ENCODE data around the gene TPRA1.

TPRA1 gene

DNA sequence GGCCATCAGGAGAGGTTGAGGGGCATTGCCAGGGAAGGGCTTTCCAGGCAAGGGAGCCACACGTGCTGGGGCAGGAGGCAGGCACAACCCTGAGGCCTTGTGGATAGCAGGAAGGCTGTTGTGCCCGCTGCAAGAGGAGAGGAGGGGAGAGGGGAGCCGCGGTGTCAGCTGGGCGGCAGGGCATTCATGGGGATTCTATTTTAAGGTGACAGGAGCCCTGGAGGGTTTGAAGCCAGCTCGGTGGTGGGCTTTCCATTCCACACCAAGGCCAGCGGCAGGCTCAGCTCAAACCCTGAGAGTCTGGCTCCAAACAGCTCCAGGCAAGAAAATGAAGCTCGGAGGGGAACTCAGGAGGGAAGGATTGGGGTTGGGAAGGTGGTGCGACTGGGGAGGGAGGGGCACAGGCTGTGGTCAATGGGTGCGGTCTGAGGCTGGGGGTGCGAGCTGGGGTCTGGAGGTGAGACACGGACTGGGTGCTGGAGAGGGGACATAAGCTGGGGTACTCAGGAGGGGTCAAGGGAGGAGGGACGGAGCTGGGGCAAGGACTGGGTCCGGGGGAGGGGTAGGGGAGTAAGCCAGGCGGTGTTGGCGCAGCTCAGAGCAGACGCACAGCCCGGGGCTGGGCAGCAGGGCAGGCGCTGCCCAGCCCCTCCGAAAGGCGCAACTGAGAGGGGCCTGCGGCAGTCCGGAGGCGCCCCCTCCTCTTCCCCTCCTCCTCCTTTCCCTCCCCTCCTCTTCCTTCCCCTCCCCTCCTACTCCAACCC is 43.4 kb downstream of the TPRA1 start:
- no peak overlapping the region for H3K4me3 Mint-ChIP-seq
- no peak overlapping the region for H3K27ac Mint-ChIP-seq
- ATAC-seq (no peak), DNase-seq (no peak)
- no peaks in the 10 kb centered on the region for H3K36me3 Mint-ChIP-seq (ENCODE audit: low read depth)
- H3K4me1 Mint-ChIP-seq = peaks cover 7% of the 10 kb centered on the region
- H3K27me3 Mint-ChIP-seq = no peaks in the 10 kb centered on the region
- H3K9me3 Mint-ChIP-seq = no peaks in the 10 kb centered on the region

DNA sequence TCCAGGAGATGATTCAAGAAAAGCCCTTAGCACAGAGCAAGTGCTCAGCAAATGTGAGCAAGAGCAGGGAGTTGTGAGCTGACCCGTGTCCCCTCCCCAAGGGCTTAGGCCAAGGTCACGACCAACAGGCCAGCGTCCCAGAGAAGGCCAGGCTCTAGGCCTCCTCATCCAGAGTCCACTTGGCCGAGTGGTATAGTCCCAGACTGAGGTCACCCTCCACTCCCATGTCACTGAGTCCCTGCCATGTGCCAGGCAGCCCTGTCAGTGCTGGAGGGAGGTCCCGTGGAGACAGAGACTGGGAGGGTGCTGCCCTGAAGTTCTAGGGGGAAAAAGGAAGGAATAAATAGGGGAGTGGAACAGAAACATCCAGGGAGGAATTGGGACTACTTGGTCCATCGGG is 44.0 kb downstream of the TPRA1 start:
- H3K27me3 Mint-ChIP-seq = no peaks in the 10 kb centered on the region
- H3K36me3 Mint-ChIP-seq (ENCODE audit: low read depth) = no peaks in the 10 kb centered on the region
- peaks cover 7% of the 10 kb centered on the region for H3K4me1 Mint-ChIP-seq
- H3K4me3 Mint-ChIP-seq = no peak overlapping the region
- H3K9me3 Mint-ChIP-seq = no peaks in the 10 kb centered on the region
- DNase-seq (no peak), ATAC-seq (no peak)
- H3K27ac Mint-ChIP-seq = no peak overlapping the region

DNA sequence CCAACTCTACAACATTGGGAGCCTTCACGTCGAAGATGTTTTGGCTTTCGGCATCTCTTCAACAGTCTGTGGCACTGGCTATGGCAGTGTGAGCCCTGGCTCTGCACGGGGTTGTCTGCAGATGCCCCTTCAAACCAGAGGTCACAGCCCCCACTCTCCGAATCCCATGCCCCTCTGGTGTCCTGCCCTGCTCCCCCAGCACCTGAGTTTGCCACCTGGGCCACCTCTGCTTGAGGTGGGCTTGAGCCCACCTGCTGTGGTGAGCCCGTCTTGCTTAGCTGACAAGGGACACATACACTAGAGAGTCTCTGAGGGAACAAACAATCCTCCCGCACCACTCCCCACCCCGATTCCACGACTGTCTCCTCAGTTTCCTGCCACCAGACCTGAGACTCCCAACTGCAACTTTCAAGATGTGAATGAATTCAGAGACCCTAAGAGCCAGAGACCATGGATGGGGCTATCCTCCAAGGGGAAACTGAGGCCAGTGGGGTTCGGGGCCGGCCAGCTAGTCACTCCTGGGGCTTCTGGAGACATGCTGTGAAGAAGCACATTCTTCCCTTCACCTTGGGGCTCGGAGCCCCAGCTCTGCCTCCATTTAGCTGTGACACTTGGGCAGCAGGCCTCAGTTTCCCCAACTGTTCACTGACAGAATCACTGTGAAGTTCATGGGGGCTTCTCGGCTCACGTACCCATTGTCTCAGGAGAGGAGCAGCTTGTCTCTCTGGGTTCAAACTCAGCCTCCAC is 44.6 kb downstream of the TPRA1 start:
- H3K9me3 Mint-ChIP-seq = no peaks in the 10 kb centered on the region
- peaks cover 7% of the 10 kb centered on the region for H3K4me1 Mint-ChIP-seq
- no peak overlapping the region for H3K4me3 Mint-ChIP-seq
- ATAC-seq = no peak
- no peak for DNase-seq
- no peak overlapping the region for H3K27ac Mint-ChIP-seq
- no peaks in the 10 kb centered on the region for H3K27me3 Mint-ChIP-seq
- no peaks in the 10 kb centered on the region for H3K36me3 Mint-ChIP-seq (ENCODE audit: low read depth)

DNA sequence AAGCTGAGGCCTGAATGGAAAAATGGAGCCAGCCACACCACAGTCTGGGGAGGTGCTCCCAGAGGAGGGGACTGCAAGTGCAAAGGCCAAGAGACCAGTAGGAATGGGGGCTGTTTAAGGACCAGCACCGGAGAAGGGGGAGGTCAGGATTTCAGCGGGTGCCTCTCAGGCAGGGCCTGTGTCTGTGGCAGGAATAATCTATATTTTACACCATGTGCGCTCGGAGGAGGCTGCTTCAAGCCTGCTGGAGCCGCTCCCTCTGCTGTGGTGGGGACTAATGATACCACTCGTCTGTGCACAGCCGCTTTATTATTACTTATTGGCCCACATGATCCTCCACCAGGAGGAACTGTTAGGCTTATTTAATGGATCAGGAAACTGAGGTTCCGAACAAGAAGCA is 45.3 kb downstream of the TPRA1 start:
- ATAC-seq (no peak), DNase-seq (no peak)
- H3K9me3 Mint-ChIP-seq = no peaks in the 10 kb centered on the region
- no peaks in the 10 kb centered on the region for H3K27me3 Mint-ChIP-seq
- H3K4me1 Mint-ChIP-seq = peaks cover 7% of the 10 kb centered on the region
- H3K36me3 Mint-ChIP-seq (ENCODE audit: low read depth) = no peaks in the 10 kb centered on the region
- no peak overlapping the region for H3K4me3 Mint-ChIP-seq
- H3K27ac Mint-ChIP-seq = no peak overlapping the region

DNA sequence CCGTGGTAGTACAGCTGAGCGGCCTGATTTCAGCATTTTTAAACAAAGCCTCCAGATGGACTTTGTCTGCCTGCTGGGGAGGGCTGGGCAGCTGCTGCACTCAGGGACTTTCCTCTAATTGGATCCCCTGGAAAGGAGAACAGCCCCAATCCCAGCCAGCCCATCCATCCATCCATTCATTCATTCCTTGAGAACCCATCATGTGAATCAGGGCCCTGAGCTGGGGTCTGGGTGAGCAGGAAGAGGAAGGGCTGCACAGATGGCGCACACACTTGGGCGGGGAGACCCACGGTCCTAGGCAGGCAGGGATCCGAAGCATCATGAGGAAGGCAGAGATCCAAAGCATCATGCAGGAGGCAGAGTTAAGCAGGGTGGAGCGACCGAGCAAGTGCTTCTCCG is 45.7 kb downstream of the TPRA1 start:
- no peaks in the 10 kb centered on the region for H3K9me3 Mint-ChIP-seq
- H3K27ac Mint-ChIP-seq = no peak overlapping the region

DNA sequence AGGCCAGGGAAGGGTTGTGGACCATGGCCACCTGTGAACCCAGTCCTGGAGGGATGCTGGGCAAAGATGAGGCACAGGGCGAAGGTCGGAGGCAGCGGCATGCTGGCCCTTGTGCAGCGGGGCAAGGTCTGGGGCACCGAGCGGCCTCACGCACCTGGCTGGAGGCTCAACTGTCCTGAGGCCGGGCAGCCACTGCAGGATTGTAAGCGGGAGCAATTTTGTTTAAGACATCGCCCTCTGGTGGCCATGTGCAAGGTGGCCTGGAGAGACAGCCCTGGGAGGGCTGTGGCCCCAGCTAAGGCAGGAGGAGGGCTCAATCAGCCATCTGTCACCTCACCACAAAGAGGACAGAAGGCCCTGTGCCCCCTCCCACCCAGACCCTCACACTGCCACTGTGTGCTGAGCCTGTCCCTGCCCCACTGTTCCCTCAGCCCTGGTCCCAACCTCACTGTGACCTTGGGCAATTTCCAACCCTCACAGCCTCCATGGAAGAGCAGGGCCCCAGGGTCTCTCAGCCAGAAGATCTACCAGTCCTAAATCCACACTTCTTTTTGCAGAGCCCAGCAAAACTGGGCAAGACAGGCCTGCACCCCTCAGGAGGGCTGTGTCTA is 46.2 kb downstream of the TPRA1 start:
- peaks cover 7% of the 10 kb centered on the region for H3K4me1 Mint-ChIP-seq
- no peaks in the 10 kb centered on the region for H3K36me3 Mint-ChIP-seq (ENCODE audit: low read depth)
- no peak overlapping the region for H3K4me3 Mint-ChIP-seq
- peak; percentile 75 for DNase-seq
- no peaks in the 10 kb centered on the region for H3K27me3 Mint-ChIP-seq
- no peak overlapping the region for H3K27ac Mint-ChIP-seq
- no peaks in the 10 kb centered on the region for H3K9me3 Mint-ChIP-seq
- ATAC-seq = peak; percentile 59

More for the DNA sequence above, 45.7 kb downstream of the TPRA1 start:
- H3K4me1 Mint-ChIP-seq = peaks cover 7% of the 10 kb centered on the region
- no peaks in the 10 kb centered on the region for H3K27me3 Mint-ChIP-seq
- DNase-seq (no peak), ATAC-seq (no peak)
- no peak overlapping the region for H3K4me3 Mint-ChIP-seq
- no peaks in the 10 kb centered on the region for H3K36me3 Mint-ChIP-seq (ENCODE audit: low read depth)

DNA sequence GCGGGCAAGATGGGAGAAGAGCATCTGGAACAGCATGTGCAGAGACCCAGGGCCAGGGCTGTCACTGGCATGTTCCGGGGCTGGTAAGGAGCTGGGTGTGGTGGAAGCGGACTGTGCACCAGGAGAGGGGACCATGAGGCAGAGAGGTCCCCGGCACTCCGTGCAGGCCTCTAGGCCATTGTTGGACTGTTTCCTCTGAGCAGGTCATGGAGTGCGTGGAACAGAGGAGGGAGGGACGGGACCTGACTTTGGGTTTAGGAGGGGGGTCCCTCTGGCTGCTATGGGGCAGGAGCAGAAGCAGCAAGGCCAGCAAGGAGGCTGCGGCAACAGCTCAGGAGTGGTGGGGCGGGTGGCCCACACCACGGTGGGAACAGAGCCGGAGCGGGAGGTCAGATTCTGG is 47.1 kb downstream of the TPRA1 start:
- Mint-ChIP-seq H3K36me3 (ENCODE audit: low read depth) (no peaks in the 10 kb centered on the region), H3K27me3 (no peaks in the 10 kb centered on the region), H3K4me1 (peaks cover 7% of the 10 kb centered on the region), H3K27ac (no peak overlapping the region), H3K9me3 (no peaks in the 10 kb centered on the region), H3K4me3 (no peak overlapping the region)
- ATAC-seq (no peak), DNase-seq (no peak)

DNA sequence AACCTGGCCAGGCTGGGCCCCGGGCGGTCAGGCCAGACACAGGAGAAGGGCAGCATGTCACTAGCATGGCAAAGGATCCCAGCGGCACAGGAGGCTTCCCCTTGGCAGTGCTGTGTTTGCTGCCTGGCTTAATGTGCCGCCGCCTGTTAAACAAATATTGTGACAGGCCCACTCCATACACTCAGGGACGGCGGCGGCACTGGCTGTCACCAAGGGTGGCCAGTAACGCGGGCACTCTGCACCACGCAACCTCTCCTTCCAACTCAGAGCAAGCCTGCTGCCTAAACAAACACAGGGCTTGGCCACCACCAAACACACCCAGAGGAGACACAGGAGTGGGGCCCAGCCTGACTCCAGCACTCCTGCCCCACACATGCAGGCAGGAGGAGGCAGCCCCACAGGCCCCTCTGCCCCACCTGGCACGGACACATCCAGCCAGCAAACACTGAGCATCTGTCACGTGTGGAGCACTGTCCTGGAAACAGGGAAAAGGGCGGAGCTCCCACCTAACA is 48.0 kb downstream of the TPRA1 start:
- ATAC-seq = no peak
- peaks cover 2% of the 10 kb centered on the region for H3K4me1 Mint-ChIP-seq
- no peak overlapping the region for H3K27ac Mint-ChIP-seq
- H3K36me3 Mint-ChIP-seq (ENCODE audit: low read depth) = no peaks in the 10 kb centered on the region
- H3K27me3 Mint-ChIP-seq = peaks cover 3% of the 10 kb centered on the region
- H3K4me3 Mint-ChIP-seq = no peak overlapping the region
- DNase-seq = no peak
- no peaks in the 10 kb centered on the region for H3K9me3 Mint-ChIP-seq

DNA sequence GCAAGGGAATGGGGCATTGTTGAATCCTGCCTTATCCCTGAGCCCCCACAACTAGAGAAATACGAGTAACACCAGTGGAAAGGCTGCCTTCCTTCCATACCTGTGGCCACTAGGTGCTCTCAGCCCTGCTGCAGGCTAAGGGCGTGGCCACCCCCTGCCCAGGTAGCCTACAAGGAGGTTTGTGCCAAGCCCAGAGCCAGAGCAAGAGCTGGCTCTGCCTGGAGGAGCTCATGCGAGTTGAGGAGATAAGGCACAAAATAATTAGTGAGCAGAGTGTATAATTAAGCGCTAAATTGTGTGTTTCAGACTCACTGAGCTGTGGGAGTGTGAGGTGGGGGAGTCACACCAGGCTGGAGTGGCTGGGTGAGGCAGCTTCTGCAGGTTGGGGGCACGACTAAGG is 49.2 kb downstream of the TPRA1 start:
- ATAC-seq (no peak), DNase-seq (no peak)
- Mint-ChIP-seq H3K27ac (no peak overlapping the region), H3K4me1 (peaks cover 3% of the 10 kb centered on the region), H3K27me3 (peaks cover 6% of the 10 kb centered on the region), H3K9me3 (no peaks in the 10 kb centered on the region), H3K36me3 (ENCODE audit: low read depth) (no peaks in the 10 kb centered on the region), H3K4me3 (no peak overlapping the region)

DNA sequence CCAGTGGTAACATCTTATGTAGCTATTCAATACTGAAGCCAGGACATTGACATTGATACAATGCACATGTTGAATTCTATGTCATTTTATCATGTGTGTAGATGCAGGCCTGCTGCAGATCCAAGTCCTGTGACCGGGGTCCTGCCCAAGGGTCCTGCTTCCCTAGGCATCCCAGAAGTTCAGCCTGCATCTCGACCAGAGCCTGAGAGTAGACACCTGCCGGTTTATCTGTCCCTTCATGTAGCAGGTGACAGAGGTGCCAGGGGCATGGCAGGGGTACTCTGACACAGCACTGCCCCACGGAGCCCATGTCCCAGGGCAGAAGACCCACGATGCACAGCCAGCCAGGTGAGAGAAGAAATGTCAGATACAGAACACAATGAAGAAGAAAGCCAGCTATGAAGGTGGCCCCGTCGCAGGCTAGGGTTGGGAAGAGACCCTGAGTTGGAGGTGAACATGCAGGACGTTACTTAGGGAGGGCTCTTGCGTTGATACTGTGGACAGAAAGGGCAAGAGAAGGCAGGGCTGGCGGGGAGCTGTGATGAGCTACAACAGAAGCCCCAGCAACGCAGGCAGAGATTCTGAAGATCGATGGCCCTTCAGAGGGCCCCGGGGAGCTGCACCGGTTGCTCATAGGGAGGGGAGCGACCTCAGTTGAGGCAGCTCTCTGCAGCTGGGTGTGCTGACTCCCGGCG is 51.0 kb downstream of the TPRA1 start:
- Mint-ChIP-seq H3K27ac (no peak overlapping the region), H3K36me3 (ENCODE audit: low read depth) (no peaks in the 10 kb centered on the region), H3K27me3 (peaks cover 6% of the 10 kb centered on the region), H3K9me3 (no peaks in the 10 kb centered on the region), H3K4me1 (peaks cover 3% of the 10 kb centered on the region), H3K4me3 (no peak overlapping the region)
- DNase-seq (no peak), ATAC-seq (no peak)

DNA sequence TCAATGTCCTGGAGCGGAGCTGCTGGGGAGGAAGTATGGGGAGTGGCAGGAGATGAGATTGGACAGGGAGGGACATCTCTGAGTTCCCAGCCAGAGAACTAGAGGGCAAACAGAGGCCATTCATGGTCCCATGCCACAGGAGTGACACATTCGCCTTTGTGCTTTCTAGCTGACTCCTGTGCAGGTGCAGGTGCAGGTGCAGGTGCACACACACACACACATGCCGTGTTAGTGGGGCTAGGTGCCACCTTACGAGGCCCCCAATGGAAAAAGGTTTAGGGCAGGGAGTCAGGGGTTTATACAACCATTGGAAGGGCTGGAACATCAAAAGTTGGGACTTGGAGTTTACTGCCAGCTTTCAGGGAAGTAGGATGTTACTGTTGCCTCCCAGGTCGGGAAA is 52.0 kb downstream of the TPRA1 start:
- Mint-ChIP-seq H3K4me3 (no peak overlapping the region), H3K9me3 (no peaks in the 10 kb centered on the region), H3K27me3 (peaks cover 6% of the 10 kb centered on the region), H3K27ac (no peak overlapping the region), H3K4me1 (peaks cover 3% of the 10 kb centered on the region), H3K36me3 (ENCODE audit: low read depth) (no peaks in the 10 kb centered on the region)
- no peak for DNase-seq
- no peak for ATAC-seq

DNA sequence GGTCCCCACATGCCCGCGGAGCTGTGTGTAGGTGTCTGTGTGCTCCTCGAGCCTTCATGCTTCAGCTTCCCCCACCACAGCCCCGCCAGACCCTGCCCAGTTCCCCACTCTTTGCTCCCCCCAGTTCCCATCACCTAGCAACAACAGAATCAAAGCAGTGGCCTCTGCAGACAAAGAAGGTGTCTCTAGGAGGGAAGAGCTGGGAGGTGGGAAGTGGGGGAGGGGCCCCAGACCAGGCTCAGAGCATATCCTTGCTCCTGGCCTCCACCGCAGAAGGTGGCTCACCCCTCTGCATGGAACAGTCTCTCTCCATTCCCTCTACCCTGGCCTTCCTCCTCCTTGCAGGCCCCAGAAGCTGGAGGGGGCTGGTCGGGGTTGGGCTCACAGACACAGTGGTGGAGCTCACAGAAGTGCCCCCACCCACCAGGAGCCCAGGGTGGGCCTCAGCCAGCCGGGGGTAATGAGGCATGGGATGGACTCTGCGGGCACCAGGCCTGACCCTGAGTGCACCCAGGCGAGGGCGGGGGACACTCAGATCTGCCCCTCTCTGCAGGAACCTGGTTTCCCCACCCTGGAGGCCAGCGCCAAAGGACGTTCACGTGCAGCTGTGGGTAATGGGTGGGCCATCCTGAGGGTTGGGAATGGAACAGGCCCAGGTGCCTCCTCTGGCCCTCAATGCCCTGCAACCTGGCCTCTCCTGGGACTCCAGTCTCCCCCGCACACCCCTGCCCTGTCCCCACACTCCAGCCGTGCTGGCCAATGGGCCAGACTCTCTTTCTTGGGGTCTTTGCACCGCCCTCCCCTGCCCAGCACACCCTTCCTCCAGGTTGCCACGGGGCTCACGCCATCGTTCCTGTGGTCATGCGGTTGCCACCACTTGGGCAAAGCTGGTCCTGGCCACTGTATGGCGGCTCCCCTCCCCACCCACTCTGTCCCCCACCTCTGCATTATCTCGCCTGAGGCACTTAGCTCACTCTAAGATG is 53.4 kb downstream of the TPRA1 start:
- peaks cover 6% of the 10 kb centered on the region for H3K27me3 Mint-ChIP-seq
- H3K9me3 Mint-ChIP-seq = no peaks in the 10 kb centered on the region
- no peak overlapping the region for H3K27ac Mint-ChIP-seq
- DNase-seq (no peak), ATAC-seq (no peak)
- no peaks in the 10 kb centered on the region for H3K36me3 Mint-ChIP-seq (ENCODE audit: low read depth)
- H3K4me3 Mint-ChIP-seq = no peak overlapping the region
- H3K4me1 Mint-ChIP-seq = peaks cover 3% of the 10 kb centered on the region

DNA sequence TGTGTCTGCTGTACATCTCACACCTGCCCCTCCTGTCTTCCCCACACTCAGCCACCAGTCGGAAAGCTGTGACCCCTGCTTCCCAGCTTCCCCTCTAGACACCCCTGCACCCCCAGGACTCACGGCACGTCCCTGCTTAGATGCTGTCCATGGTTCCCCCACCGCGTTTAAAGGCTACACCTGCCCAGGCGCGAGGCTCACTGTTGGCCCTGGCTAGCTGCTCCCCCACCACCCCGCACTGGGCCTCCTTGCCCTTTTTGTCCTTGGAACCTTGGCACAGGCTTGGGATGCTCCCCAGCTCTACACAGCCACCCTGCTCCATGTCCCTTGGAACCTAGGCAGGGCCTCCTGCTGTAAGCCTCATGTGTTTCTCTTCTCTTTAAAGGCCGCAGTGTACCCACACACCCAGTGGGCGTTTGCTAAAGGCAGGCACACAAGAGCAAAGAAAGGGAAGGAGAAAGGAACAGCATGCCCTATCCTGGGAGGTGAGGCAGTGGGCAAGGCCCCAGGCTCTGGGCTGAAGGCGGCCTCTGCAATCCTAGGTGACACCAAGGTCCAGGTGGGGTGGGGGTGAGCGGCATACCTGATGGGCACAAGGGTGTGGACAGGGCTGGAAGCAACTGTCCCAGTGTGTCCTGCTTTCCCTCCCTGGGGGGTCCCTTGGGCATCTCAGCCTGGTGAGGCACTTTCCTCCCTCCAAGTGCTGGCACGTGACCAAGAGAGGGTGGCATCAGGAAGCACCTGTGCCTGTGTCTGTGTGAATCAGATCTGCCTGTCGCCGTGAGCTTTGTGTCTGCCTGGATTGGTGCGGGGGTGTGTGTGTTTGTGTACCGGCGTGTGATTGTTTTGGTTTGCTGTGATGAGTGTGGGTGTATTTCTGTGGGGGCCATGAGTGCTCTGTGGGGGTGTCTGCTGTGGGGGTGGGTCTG is 54.4 kb downstream of the TPRA1 start:
- H3K4me1 Mint-ChIP-seq = peaks cover 3% of the 10 kb centered on the region
- DNase-seq (no peak), ATAC-seq (peak; percentile 11)
- H3K27me3 Mint-ChIP-seq = peaks cover 6% of the 10 kb centered on the region
- no peak overlapping the region for H3K4me3 Mint-ChIP-seq
- H3K9me3 Mint-ChIP-seq = no peaks in the 10 kb centered on the region
- no peak overlapping the region for H3K27ac Mint-ChIP-seq
- H3K36me3 Mint-ChIP-seq (ENCODE audit: low read depth) = no peaks in the 10 kb centered on the region

Measured in activated naive CD8-positive, alpha-beta T cell treated with anti-CD3 and anti-CD28 coated beads, Interleukin-2, amount 50 U/mL, for 24 hours (primary cell).